Osteoblast (primary cell): ENCODE data around the gene CDH4. TPM values are rescaled to one million over a fixed set of nuclear protein-coding genes. Genes with fewer than 3 reads are reported as not detected.

Experiments
- DNase-seq: peaks from one replicate; pipeline ENCODE4 v3.0.0; 2011; ENCODE audit warnings: low spot score, mixed read lengths; ENCODE audit not compliant: insufficient read length; ENCODE audit errors: missing footprints
- H2AFZ ChIP-seq: 2 replicates; pipeline ENCODE4 v1.6.0; 2011; ENCODE audit warnings: mild to moderate bottlenecking, low read length
- H3K27ac ChIP-seq: 2 replicates; pipeline ENCODE4 v1.5.1; 2011; ENCODE audit warnings: mild to moderate bottlenecking, low read depth, low read length, moderate library complexity
- H3K27me3 ChIP-seq: 2 replicates; pipeline ENCODE4 v1.6.0; 2012; ENCODE audit warnings: mild to moderate bottlenecking, control low read depth, inconsistent platforms, low read length, moderate library complexity; ENCODE audit not compliant: insufficient read depth
- H3K36me3 ChIP-seq: 2 replicates; pipeline ENCODE4 v1.5.1; 2011; ENCODE audit warnings: mild to moderate bottlenecking, low read length, control low read depth, moderate library complexity; ENCODE audit not compliant: insufficient read depth
- H3K4me1 ChIP-seq: 2 replicates; pipeline ENCODE4 v1.5.1; 2011; ENCODE audit warnings: mild to moderate bottlenecking, low read length, control low read depth, moderate library complexity; ENCODE audit not compliant: insufficient read depth
- H3K4me2 ChIP-seq: 2 replicates; pipeline ENCODE4 v1.6.0; 2011; ENCODE audit warnings: mild to moderate bottlenecking, low read length; ENCODE audit not compliant: insufficient read depth
- H3K4me3 ChIP-seq: fragments of 200-600 bp; sonication (generic); 3 replicates; pipeline ENCODE4 v1.5.1; 2012; ENCODE audit warnings: mild to moderate bottlenecking, low read length, inconsistent platforms; ENCODE audit not compliant: insufficient read depth
- H3K79me2 ChIP-seq: 2 replicates; pipeline ENCODE4 v1.6.0; 2012; ENCODE audit warnings: mild to moderate bottlenecking, low read length, control low read depth, inconsistent platforms; ENCODE audit not compliant: insufficient read depth
- H3K9me3 ChIP-seq: 2 replicates; pipeline ENCODE4 v1.5.1; 2011; ENCODE audit warnings: low read depth, low read length, control low read depth
- H4K20me1 ChIP-seq: 2 replicates; pipeline ENCODE4 v1.6.0; 2012; ENCODE audit warnings: mild to moderate bottlenecking, low read length, control low read depth; ENCODE audit not compliant: insufficient read depth
- CTCF ChIP-seq: IDR thresholded peaks from 2 replicates; pipeline ENCODE4 v1.5.1; 2011; ENCODE audit warnings: mild to moderate bottlenecking, low read depth, low read length, moderate library complexity; ENCODE audit errors: extremely low read depth
- total RNA-seq: library from RNA; depleted of rRNA; stranded (reverse); fragments of >200 nt; gene quantifications from 2 replicates; pipeline ENCODE4 v1.2.3, GENCODE V29; 2012

The CDH4 gene
- total RNA-seq, 1 donor: 1.1 TPM

GRCh38 chr20:61360296-61360695 is 108.2 kb downstream of the CDH4 start:
- Histone ChIP-seq H3K79me2 (no peaks in the 10 kb centered on the region), H3K4me3 (no peak overlapping the region), H3K36me3 (no peaks in the 10 kb centered on the region), H2AFZ (no peak overlapping the region), H3K4me2 (no peak overlapping the region), H3K4me1 (no peaks in the 10 kb centered on the region), H3K27me3 (no peaks in the 10 kb centered on the region), H3K27ac (no peak overlapping the region), H3K9me3 (no peaks in the 10 kb centered on the region), H4K20me1 (no peaks in the 10 kb centered on the region)
- DNase-seq: no peak
- TF ChIP-seq CTCF: no peak

- no peak overlapping the region for H3K27ac ChIP-seq
- no peak overlapping the region for H3K4me3 ChIP-seq
- no peak overlapping the region for H3K4me2 ChIP-seq
- TF ChIP-seq CTCF: no peak
- H3K36me3 ChIP-seq: no peaks in the 10 kb centered on the region
- no peaks in the 10 kb centered on the region for H3K27me3 ChIP-seq
- no peaks in the 10 kb centered on the region for H4K20me1 ChIP-seq
- no peak for DNase-seq
- H3K79me2 ChIP-seq: no peaks in the 10 kb centered on the region
- no peak overlapping the region for H2AFZ ChIP-seq
- no peaks in the 10 kb centered on the region for H3K9me3 ChIP-seq
- H3K4me1 ChIP-seq: no peaks in the 10 kb centered on the region
These were observed 108.9 kb downstream of the CDH4 start for GRCh38 chr20:61360940-61361339.

GRCh38 chr20:61361501-61361900 is 109.4 kb downstream of the CDH4 start:
- Histone ChIP-seq H3K9me3 (no peaks in the 10 kb centered on the region), H3K4me3 (no peak overlapping the region), H2AFZ (no peak overlapping the region), H3K36me3 (no peaks in the 10 kb centered on the region), H3K79me2 (no peaks in the 10 kb centered on the region), H3K4me2 (no peak overlapping the region), H4K20me1 (no peaks in the 10 kb centered on the region), H3K27me3 (no peaks in the 10 kb centered on the region), H3K27ac (no peak overlapping the region), H3K4me1 (no peaks in the 10 kb centered on the region)
- no peak for TF ChIP-seq CTCF
- DNase-seq: no peak

- Histone ChIP-seq H2AFZ (no peak overlapping the region), H4K20me1 (no peaks in the 10 kb centered on the region), H3K27me3 (no peaks in the 10 kb centered on the region), H3K79me2 (no peaks in the 10 kb centered on the region), H3K9me3 (no peaks in the 10 kb centered on the region), H3K4me2 (no peak overlapping the region), H3K4me1 (no peaks in the 10 kb centered on the region), H3K27ac (no peak overlapping the region), H3K36me3 (no peaks in the 10 kb centered on the region), H3K4me3 (no peak overlapping the region)
- DNase-seq: no peak
- TF ChIP-seq CTCF: no peak
These were observed 112.1 kb downstream of the CDH4 start for GRCh38 chr20:61364147-61364546.
